Activated CD4-positive, alpha-beta T cell treated with anti-CD3 and anti-CD28 coated beads, Interleukin-2, amount 10 ng/mL, durations not matched to agents 24 days and 14 days (primary cell): ENCODE measurements around the gene USP12. TPM values are rescaled to one million over a fixed set of nuclear protein-coding genes. Genes with fewer than 3 reads are reported as not detected.

Source experiments
- DNase-seq: peaks from one replicate; pipeline ENCODE4 v3.0.0; 2022
- H3K27ac Mint-ChIP-seq: one replicate; pipeline ENCODE4 v1.8.0; 2022; ENCODE audit warnings: mild to moderate bottlenecking, mixed read lengths
- H3K27me3 Mint-ChIP-seq: one replicate; pipeline ENCODE4 v1.8.0; 2022; ENCODE audit warnings: mixed read lengths
- H3K36me3 Mint-ChIP-seq: one replicate; pipeline ENCODE4 v1.8.0; 2022; ENCODE audit warnings: low read depth, mild to moderate bottlenecking, mixed read lengths
- H3K4me1 Mint-ChIP-seq: one replicate; pipeline ENCODE4 v1.8.0; 2021; ENCODE audit warnings: mixed read lengths
- H3K4me3 Mint-ChIP-seq: one replicate; pipeline ENCODE4 v1.8.0; 2022; ENCODE audit warnings: mild to moderate bottlenecking, moderate library complexity, mixed read lengths
- H3K9me3 Mint-ChIP-seq: one replicate; pipeline ENCODE4 v1.8.0; 2021; ENCODE audit warnings: mixed read lengths
- intact Hi-C: fragments of 100-400 bp; cut with micrococcal nuclease; formaldehyde crosslinking; loops from one replicate; pipeline ENCODE4 v1.15.1; 2023
- total RNA-seq: library from RNA; stranded (reverse); gene quantifications from 2 replicates; pipeline ENCODE4 v1.2.3, GENCODE V29; 2022

USP12 gene
- total RNA-seq, 1 donor from 2014 or later, result 47.0 TPM

- Mint-ChIP-seq H3K27ac (no peak overlapping the region), H3K9me3 (peaks cover 3% of the 10 kb centered on the region), H3K4me3 (no peak overlapping the region), H3K27me3 (no peaks in the 10 kb centered on the region), H3K4me1 (peaks cover 17% of the 10 kb centered on the region), H3K36me3 (peaks cover 36% of the 10 kb centered on the region)
- intact Hi-C loops, result no loop called here
- DNase-seq, result no peak
These were observed 53.7 kb downstream of the USP12 start for GRCh38 chr13:27117952-27118351.

GRCh38 chr13:27117158-27117557 lies 54.5 kb downstream of the USP12 start:
- Mint-ChIP-seq H3K27ac (peak overlapping the region; percentile 43), H3K4me1 (peaks cover 16% of the 10 kb centered on the region), H3K4me3 (no peak overlapping the region), H3K36me3 (peaks cover 33% of the 10 kb centered on the region), H3K9me3 (peaks cover under 1% of the 10 kb centered on the region), H3K27me3 (no peaks in the 10 kb centered on the region)
- DNase-seq, result no peak
- intact Hi-C loops, result no loop called here

- H3K36me3 Mint-ChIP-seq, result peaks cover 31% of the 10 kb centered on the region
- no peaks in the 10 kb centered on the region for H3K27me3 Mint-ChIP-seq
- H3K9me3 Mint-ChIP-seq, result no peaks in the 10 kb centered on the region
- H3K27ac Mint-ChIP-seq, result no peak overlapping the region
- intact Hi-C loops, result no loop called here
- peaks cover 11% of the 10 kb centered on the region for H3K4me1 Mint-ChIP-seq
- no peak for DNase-seq
- H3K4me3 Mint-ChIP-seq, result no peak overlapping the region
These were observed 58.2 kb downstream of the USP12 start for GRCh38 chr13:27113436-27113835.

- DNase-seq, result no peak
- no peaks in the 10 kb centered on the region for H3K9me3 Mint-ChIP-seq
- no peak overlapping the region for H3K27ac Mint-ChIP-seq
- intact Hi-C loops, result no loop called here
- peaks cover 34% of the 10 kb centered on the region for H3K36me3 Mint-ChIP-seq
- H3K4me3 Mint-ChIP-seq, result no peak overlapping the region
- H3K27me3 Mint-ChIP-seq, result no peaks in the 10 kb centered on the region
- peaks cover 8% of the 10 kb centered on the region for H3K4me1 Mint-ChIP-seq
These were observed 59.6 kb downstream of the USP12 start for GRCh38 chr13:27112006-27112405.

GRCh38 chr13:27110056-27110746 lies 61.4 kb downstream of the USP12 start:
- H3K4me3 Mint-ChIP-seq, result no peak overlapping the region
- peaks cover 35% of the 10 kb centered on the region for H3K36me3 Mint-ChIP-seq
- H3K27me3 Mint-ChIP-seq, result no peaks in the 10 kb centered on the region
- no peak for DNase-seq
- H3K4me1 Mint-ChIP-seq, result peaks cover 10% of the 10 kb centered on the region
- intact Hi-C loops, result no loop called here
- H3K27ac Mint-ChIP-seq, result no peak overlapping the region
- no peaks in the 10 kb centered on the region for H3K9me3 Mint-ChIP-seq

- Mint-ChIP-seq H3K36me3 (peaks cover 40% of the 10 kb centered on the region), H3K27ac (no peak overlapping the region), H3K9me3 (no peaks in the 10 kb centered on the region), H3K4me3 (no peak overlapping the region), H3K27me3 (no peaks in the 10 kb centered on the region), H3K4me1 (peaks cover 5% of the 10 kb centered on the region)
- DNase-seq, result no peak
- intact Hi-C loops, result no loop called here
These were observed 65.5 kb downstream of the USP12 start for GRCh38 chr13:27106144-27106543.

GRCh38 chr13:27104606-27105005 lies 67.0 kb downstream of the USP12 start:
- Mint-ChIP-seq H3K27me3 (no peaks in the 10 kb centered on the region), H3K9me3 (no peaks in the 10 kb centered on the region), H3K4me3 (no peak overlapping the region), H3K4me1 (peaks cover 12% of the 10 kb centered on the region), H3K36me3 (peaks cover 45% of the 10 kb centered on the region), H3K27ac (no peak overlapping the region)
- DNase-seq, result no peak
- intact Hi-C loops, result no loop called here

- Mint-ChIP-seq H3K4me1 (peaks cover 19% of the 10 kb centered on the region), H3K4me3 (no peak overlapping the region), H3K27me3 (no peaks in the 10 kb centered on the region), H3K9me3 (no peaks in the 10 kb centered on the region), H3K36me3 (peaks cover 47% of the 10 kb centered on the region), H3K27ac (no peak overlapping the region)
- DNase-seq, result no peak
- intact Hi-C loops, result no loop called here
These were observed 69.8 kb downstream of the USP12 start for GRCh38 chr13:27101847-27102246.

GRCh38 chr13:27101289-27101688 lies 70.3 kb downstream of the USP12 start:
- intact Hi-C loops, result no loop called here
- H3K27ac Mint-ChIP-seq, result no peak overlapping the region
- peaks cover 45% of the 10 kb centered on the region for H3K36me3 Mint-ChIP-seq
- H3K4me3 Mint-ChIP-seq, result no peak overlapping the region
- H3K9me3 Mint-ChIP-seq, result no peaks in the 10 kb centered on the region
- H3K4me1 Mint-ChIP-seq, result peaks cover 17% of the 10 kb centered on the region
- no peak for DNase-seq
- no peaks in the 10 kb centered on the region for H3K27me3 Mint-ChIP-seq

- Mint-ChIP-seq H3K4me3 (no peak overlapping the region), H3K36me3 (peaks cover 52% of the 10 kb centered on the region), H3K27me3 (no peaks in the 10 kb centered on the region), H3K27ac (peak overlapping the region; percentile 34), H3K4me1 (peaks cover 17% of the 10 kb centered on the region), H3K9me3 (no peaks in the 10 kb centered on the region)
- no peak for DNase-seq
- intact Hi-C loops, result no loop called here
These were observed 73.9 kb downstream of the USP12 start for GRCh38 chr13:27097691-27098090.

- peaks cover 55% of the 10 kb centered on the region for H3K36me3 Mint-ChIP-seq
- peaks cover 9% of the 10 kb centered on the region for H3K4me1 Mint-ChIP-seq
- H3K27ac Mint-ChIP-seq, result no peak overlapping the region
- H3K9me3 Mint-ChIP-seq, result no peaks in the 10 kb centered on the region
- H3K27me3 Mint-ChIP-seq, result no peaks in the 10 kb centered on the region
- H3K4me3 Mint-ChIP-seq, result no peak overlapping the region
- intact Hi-C loops, result no loop called here
- no peak for DNase-seq
These were observed 80.2 kb downstream of the USP12 start for GRCh38 chr13:27091451-27091850.

- intact Hi-C loops, result no loop called here
- Mint-ChIP-seq H3K36me3 (peaks cover 51% of the 10 kb centered on the region), H3K4me1 (peaks cover 9% of the 10 kb centered on the region), H3K27me3 (no peaks in the 10 kb centered on the region), H3K27ac (no peak overlapping the region), H3K4me3 (no peak overlapping the region), H3K9me3 (no peaks in the 10 kb centered on the region)
- no peak for DNase-seq
These were observed 83.0 kb downstream of the USP12 start for GRCh38 chr13:27088619-27089018.

- intact Hi-C loops, result loop anchor here (2.0 kb wide), 1 partner anchor 44 kb away; no protein-coding TSS in a partner anchor
- peaks cover 6% of the 10 kb centered on the region for H3K4me1 Mint-ChIP-seq
- peak overlapping the region; percentile 31 for H3K27ac Mint-ChIP-seq
- peaks cover 45% of the 10 kb centered on the region for H3K36me3 Mint-ChIP-seq
- H3K27me3 Mint-ChIP-seq, result no peaks in the 10 kb centered on the region
- DNase-seq, result no peak
- H3K4me3 Mint-ChIP-seq, result no peak overlapping the region
- no peaks in the 10 kb centered on the region for H3K9me3 Mint-ChIP-seq
These were observed 84.9 kb downstream of the USP12 start for GRCh38 chr13:27086599-27087265.

- intact Hi-C loops, result no loop called here
- H3K27me3 Mint-ChIP-seq, result no peaks in the 10 kb centered on the region
- H3K4me3 Mint-ChIP-seq, result no peak overlapping the region
- peaks cover 50% of the 10 kb centered on the region for H3K36me3 Mint-ChIP-seq
- no peak overlapping the region for H3K27ac Mint-ChIP-seq
- no peaks in the 10 kb centered on the region for H3K9me3 Mint-ChIP-seq
- DNase-seq, result no peak
- peaks cover 14% of the 10 kb centered on the region for H3K4me1 Mint-ChIP-seq
These were observed 88.4 kb downstream of the USP12 start for GRCh38 chr13:27083183-27083582.
